ENCODE measurements around the gene NYNRIN.

Gene NYNRIN

DNA sequence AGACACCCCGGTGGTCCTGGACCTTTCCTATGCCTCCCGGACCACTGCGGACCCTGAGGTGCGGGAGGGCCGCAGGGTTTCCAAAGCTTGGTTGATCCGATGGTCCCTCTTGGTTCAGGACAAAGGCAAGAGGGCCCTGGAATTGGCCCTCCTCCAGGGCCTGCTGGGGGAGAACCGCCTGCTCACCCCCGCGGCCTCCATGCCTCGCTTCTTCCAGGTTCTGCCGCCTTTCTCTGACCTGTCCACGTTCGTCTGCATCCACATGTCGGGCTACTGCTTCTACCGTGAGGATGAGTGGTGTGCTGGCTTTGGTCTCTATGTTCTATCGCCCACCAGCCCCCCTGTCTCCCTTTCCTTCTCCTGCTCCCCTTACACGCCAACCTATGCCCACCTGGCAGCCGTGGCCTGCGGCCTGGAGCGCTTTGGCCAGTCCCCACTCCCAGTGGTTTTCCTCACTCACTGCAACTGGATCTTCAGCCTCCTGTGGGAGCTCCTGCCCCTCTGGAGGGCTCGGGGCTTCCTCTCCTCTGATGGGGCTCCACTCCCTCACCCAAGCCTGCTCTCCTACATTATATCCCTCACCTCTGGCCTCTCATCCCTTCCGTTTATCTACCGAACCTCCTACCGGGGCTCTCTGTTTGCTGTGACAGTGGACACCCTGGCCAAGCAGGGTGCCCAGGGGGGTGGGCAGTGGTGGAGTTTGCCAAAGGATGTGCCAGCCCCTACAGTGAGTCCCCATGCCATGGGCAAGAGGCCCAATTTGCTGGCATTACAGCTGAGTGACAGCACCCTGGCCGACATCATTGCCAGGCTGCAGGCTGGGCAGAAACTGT lies 16.8 kb downstream of the NYNRIN start:
- DNase-seq (ENCODE audit: low spot score): no peak

DNA sequence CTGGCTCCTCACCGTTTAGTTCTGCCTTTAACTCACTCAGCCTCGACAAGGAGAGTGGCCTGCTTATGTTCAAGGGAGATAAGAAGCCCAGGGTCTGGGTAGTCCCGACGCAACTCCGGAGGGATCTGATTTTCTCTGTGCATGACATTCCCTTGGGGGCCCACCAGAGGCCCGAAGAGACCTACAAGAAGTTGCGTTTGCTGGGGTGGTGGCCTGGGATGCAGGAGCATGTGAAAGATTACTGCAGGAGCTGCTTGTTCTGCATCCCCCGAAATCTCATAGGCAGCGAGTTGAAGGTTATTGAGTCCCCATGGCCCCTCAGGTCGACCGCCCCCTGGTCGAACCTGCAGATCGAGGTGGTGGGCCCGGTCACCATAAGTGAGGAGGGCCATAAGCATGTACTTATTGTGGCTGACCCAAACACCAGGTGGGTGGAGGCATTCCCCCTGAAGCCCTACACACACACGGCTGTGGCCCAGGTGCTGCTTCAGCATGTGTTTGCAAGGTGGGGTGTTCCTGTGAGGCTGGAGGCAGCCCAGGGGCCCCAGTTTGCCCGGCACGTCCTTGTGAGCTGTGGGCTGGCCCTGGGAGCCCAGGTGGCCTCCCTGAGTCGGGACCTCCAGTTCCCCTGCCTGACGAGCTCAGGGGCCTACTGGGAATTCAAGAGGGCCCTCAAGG lies 17.6 kb downstream of the NYNRIN start:
- DNase-seq (ENCODE audit: low spot score): no peak

DNA sequence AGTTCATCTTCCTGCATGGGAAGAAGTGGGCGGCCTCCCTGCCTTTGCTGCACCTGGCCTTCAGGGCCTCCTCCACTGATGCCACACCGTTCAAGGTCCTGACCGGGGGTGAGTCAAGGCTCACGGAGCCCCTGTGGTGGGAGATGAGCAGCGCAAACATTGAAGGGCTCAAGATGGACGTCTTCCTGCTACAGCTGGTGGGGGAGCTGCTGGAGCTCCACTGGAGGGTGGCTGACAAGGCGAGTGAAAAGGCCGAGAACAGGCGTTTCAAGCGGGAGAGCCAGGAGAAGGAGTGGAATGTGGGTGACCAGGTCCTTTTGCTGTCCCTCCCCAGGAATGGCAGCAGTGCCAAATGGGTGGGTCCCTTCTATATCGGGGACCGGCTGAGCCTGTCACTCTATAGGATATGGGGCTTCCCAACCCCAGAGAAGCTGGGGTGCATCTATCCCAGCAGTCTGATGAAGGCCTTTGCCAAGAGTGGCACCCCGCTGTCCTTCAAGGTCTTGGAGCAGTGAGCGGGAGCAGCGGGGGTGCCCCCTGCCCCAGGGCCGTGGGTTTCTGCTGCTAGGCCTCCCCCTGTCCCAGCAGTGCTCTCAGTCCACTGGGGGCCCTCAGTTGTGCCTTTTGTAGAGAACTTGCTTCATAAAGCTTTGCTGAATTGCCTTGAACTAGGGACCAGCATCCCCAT lies 18.3 kb downstream of the NYNRIN start:
- DNase-seq (ENCODE audit: low spot score): no peak

DNA sequence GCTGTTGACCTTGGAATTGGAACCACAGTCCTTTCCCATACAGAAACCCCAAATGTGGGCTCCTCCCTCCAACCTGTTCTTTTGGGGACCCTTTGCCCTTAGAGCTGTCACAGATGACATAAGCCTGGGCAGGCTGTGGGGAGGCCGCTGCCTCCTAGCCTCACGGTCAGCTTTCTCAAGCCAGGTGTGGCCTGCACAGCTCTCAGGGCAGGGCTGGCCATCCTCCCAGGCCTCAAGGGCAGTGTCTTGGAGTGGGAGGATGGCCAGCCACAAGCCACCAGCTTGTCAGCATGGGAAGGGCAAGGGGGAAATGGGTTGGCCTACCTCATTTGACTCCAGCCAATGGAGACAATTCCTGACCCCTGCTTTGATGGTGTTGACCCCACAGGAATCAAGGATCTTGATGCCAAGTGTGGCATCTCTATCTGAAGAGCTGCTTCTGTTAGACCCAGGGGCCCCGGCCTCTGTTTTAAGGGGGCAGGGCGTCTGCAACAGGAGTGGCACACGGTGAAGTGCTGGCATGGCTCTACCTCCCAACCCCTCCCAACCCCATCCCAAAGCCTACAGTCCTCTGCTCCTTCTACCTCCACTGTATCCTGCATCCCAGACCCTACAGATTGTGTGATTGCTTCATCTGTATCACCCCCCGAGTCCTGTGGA lies 19.2 kb downstream of the NYNRIN start:
- no peak for DNase-seq (ENCODE audit: low spot score)

DNA sequence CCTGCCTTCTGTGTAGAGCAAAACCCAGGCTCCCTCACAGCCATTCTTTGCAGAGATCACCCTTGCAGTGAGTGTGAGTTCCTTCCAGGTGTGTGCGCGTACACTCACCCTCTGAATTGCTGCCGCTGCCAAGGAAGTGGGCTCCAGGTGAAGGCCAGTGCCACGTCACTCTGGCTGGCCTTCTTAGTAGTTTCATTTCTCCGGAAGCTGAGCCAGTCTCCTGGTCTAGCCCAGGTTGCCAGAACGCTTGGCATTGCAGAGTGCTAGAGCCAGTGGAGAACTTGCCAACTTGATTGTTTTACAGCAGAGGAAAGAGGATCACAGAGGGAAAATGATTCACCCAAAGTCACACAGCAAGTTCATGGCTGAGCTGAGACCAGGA lies 19.7 kb downstream of the NYNRIN start:
- peak; percentile 63 for DNase-seq (ENCODE audit: low spot score)

DNA sequence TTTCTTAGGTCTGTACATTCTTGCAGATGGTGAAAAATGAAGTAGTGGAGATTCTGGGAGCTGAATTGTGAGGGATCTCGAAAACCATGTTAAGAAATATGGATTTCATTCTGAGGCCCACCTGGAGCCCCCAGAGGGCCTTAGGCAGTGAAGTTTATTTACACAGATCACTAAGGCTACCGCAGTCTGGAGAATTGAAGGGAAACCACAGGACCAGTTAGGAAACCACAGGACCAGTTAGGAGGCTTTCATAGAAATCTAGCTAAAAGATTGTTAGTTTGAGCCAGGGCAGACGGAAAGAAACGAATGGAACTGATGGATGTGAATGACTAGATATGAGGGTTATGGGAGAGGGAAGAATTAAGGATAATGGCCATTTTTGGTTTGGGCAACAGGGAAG lies 23.5 kb downstream of the NYNRIN start:
- no peak for DNase-seq (ENCODE audit: low spot score)

DNA sequence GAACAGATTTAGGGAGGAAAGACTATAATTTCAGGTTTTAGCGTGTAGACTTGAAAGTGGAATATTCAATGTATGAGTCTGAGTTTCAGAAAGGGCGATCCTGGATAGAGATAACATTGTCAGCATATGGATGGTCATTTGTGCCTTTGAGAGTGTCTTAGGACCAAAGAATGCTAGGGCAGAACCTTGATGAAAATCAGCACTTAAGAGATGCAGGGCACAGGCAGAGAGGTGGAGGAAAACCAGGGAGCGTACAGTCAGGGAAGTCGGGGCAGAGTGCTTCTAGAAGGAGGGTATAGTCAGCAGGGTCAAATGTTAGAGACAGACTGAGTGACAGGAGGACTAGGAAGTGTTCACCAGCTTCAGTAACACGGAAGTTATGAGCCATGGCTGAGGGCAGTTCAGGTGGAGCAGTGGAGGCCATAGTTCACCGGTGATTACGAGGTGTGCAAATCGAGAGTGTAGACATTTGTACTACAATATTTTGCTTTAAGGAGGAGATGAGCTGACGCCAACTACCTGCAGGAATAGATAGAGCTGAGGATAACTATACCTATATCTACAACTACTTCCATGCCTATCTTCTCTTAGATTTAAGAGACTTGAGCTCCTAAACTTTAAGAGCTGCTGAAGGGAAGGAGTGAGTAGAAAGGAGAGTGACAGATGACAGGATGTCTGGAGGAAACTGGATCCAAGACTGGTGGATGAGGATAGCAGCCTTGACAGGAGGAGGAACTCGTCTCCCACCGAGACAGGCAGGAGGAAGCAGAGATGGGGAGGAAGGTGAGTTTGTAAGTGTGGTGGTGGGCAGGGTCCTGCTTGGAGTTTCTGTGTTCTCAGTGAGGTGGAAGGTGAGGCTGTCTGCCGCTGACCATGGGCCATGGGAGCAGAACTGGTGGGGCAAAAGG lies 24.1 kb downstream of the NYNRIN start:
- no peak for DNase-seq (ENCODE audit: low spot score)

DNA sequence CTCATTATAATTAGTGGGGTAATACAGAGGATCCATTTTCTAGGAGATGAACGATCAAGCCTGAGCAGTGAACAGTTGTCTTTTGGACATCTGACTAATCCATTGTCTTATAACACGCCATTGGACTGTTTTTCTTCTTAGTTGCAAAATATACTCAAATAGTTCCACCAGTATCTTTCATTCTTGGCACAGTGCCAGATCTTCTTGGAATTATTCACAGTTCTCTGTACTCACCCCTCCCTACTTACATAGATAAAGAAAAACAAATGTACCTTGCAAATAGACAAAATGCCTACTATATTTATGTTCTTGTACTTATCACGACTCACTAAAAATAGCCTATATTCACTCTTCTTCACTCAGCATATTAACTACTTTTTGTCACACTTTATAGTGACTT lies 26.9 kb downstream of the NYNRIN start:
- DNase-seq (ENCODE audit: low spot score): peak; percentile 59

DNA sequence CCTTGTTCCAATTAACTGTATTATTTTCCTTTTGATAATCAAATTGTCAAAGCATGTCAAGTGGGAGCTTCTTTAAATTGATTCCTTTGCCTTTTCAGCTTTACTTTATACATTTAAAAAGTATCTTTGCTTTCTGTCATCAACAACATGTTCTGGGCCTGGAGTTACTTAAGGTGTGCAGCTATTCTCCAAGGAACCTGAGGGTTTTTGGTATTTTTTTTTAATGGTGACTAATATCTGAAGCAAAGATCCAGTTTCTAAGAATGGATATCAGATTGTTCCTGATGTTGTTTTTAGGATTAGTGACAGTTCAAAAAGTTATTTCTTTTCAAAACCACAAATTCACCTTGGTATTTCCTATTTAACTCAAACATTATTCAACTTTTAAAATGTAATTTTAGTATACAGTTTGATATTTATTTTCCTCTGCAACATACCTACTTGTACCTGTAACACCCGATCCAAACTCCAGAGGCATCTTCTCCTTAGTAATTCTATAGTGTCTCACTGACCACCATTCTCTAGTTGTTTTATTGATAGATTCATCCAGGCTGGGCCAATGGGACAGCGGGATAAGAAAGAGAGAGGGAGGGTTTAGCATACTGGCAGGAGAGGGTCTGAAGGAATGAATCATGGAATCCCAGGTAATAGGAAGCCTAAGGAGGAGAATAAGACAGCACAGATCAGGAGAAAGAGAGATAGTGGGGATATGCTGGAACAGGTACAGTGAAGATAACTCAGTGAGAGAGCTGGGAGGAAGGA lies 27.5 kb downstream of the NYNRIN start:
- no peak for DNase-seq (ENCODE audit: low spot score)

DNA sequence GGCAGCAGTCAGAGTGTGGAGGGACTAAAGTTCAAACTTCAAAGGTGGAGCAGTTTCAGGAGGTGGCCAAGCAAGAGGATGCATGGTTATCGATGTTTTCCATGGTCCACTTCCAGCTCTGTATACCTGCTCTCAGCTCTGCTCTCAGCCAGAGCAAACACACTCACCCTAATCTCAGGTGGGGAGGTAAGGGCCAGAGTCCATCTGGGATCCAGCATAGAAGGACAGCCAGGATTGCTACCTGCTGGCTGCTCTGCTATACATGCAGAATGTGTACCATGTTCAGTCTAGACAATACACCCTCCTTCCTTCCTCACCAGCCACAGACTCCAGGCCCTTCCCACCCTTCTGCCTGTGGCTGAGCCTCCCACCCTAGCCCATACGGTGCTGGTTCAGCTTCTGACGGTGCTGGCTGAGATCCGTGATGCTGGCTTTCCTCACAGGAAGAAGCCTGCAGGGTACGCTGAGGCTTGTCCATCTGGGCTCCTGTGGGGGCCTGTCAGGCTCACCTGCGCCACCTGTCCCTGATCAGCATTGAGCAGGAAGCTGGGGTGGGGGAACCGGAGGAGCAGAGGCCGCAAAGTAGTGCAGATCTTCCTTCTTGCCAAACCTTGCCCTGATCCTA lies 28.2 kb downstream of the NYNRIN start:
- DNase-seq (ENCODE audit: low spot score): peak; percentile 97

DNA sequence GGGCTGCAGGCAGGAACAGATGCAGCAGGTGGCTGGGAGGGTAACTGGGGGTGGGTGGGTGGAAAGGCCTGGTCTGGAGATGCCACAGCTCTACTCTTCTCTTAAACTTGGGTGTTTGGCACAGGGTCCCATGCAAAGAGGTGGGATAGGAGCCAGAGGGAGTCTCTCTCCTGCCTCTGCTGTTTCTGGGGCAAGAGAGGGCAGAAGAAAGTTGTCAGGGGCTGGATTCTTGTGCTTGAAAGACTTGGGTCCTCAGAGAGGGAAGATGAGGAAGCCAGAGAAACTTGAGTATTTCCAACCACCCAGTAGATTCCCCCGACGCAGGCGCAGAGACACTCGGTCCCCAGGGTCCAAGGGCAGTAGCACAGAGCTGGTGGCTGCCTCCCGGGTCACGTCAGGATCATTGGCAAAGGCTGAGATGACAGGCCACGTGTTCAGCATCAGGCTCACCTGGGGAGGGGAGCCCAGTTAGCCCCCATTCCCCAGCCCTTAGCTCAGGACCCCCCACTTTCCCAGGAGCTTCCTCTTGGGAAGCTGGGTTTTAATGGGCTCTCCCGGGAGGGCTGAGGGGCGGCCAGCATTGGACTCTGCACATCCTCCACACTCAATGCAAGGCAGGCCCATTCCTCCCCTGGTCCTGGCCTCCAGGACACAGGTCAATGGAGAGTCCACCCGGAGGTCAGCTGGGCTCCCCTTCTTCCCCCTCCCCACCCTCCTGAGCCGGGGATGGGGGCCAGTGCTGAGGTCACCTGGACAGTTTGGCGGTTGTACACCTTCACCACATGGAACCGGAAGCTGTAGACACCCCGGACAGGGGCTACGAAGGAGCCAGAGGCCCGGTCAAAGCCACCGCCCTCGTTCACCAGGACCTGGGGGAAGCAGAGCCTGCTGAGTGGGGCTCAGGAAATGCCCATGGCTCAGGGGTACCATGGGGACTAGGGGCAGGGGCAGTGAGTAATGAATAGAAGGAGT lies 29.0 kb downstream of the NYNRIN start:
- no peak for DNase-seq (ENCODE audit: low spot score)

DNA sequence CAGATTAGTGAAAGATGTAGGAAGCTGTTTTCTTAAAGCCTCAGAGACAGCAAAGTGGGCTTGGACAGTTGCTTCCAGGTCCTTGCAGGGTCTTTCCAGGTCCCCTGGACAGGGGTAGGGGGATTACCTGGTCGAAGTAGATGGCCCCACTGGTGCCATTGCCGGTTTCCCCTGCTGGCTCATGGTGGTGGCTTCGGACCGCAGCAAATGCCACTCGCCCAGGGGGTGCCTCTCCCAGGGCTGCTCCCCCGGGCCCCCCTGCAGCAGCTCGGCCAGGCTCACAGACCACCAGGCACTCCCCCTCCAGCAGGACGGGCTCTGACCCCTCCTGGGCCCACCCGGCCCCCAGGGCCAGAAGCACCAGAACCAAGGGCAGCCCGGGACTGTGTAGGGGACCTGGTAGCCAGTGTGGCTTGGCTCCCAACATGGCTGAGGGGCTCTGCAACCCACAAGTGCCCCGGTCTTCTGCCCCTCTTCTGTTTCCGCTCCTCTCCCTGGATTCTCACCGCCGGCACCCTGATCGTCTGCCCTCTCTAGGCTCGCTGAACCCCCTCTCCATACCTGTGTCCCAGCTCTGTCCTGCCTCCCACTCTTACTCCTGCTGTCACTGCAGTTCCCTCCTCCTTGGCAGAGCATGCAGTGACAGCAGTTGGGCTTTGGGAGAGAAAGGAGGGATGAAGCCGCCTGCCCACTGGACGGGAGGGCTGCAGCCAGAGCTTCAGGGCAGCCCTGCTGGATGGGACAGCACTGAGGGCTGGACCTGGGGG lies 30.0 kb downstream of the NYNRIN start:
- peak; percentile 90 for DNase-seq (ENCODE audit: low spot score)

DNA sequence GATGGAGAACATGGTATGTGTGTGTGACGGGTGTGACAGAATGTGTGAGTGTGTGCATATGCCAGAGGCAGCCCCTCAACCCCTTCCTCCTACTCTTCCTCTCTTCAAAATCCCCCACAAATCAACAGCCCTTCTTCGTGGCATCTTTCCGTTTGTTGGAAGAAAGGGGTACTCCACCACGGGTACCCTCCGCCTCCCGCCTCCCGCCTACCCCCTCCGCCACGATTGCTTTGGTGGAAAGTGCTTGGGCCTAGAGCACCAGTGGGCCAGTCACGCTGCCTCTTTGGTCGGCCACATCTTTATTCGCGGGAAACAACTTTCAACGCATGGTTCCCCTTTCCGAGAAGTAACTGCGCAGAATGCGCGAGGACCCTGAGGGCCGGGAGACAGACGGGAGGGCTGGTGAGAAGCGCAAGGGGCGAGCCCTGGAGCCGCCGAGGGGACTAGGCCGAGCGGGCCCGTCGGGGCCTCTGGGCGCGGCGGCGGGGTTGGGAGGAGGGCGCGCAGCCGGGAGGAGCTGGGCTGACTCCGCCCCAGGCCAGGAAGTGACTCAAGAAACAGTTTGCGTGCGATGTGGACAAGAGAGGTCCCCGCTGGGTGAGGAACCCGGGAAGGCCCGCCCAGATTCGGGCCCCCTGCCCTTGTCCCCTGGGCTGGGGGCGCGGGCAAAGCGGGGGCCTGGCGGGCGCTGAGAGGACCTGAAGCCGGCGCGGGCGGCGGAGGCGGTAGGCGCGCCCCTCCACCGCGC lies 30.8 kb downstream of the NYNRIN start, which contains the start of the genes CBLN3 and KHNYN:
Gene CBLN3 (minus strand): TSS at position 274 of the 748 bp plus-strand sequence. CDS start 614 bp downstream, outside the sequence.
Gene KHNYN (plus strand): TSS at position 560 of the 748 bp plus-strand sequence. CDS start 777 bp downstream, outside the sequence.
- DNase-seq (ENCODE audit: low spot score): peak; percentile 90

DNA sequence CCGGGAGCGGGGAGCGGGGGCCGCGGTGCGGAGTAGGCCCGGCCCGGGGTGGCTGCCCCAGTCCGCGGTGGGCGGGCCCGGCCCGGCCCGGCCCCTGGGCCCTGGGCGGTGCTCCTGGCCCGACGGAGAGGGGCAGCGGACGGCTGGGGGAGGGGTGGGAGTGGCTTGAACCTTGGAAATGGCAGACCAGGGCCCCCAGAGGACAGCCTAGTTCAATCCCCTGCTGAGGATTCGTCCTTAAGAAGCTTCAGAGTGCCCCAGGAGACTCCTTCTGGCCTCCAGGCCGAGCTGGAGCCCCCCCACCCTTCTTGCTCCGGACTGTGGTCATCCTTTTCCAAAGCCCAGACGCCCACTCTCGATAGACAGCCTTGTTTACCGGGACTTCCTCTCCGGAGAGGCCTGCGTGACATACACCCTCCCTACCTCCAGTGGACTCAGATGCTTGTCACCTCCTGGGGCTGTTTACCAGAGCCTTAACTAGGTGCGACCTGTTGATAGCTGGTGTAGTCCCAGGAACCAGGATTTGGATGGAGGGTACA lies 31.4 kb downstream of the NYNRIN start:
- DNase-seq (ENCODE audit: low spot score): peak; percentile 53

DNA sequence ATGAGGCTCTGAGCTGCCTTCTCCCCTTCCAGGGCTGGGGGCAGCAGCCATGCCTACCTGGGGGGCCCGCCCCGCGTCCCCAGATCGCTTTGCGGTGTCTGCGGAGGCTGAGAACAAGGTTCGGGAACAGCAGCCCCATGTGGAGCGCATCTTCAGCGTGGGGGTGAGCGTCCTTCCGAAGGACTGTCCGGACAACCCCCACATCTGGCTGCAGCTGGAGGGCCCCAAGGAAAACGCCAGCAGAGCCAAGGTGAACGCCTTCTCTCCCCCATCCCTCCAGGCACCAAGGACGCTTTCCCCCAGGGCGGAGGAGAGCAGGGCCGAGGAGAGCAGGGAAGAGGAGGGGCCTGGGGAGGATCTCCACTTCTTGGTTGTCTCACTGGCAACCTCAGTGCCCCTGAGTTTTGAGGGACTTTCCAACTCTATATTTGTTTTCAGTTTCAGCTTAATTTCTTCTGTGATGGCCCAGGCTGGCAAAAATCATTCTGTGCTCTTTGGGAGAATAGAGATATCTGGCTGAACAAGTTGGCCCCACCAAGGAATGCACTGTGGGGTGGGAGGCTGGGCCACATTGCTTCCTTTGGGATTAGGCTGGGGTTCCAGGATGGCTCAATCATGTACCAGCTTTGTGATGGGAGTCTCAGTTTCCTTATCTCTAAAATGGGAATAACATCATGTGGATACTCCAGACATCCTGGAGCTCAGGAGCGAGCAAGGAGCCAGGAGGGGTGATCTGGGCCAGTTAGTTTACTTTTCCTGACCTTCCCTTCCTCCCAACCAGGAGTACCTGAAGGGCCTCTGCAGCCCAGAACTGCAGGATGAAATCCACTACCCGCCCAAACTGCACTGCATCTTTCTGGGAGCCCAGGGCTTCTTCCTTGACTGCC lies 32.1 kb downstream of the NYNRIN start:
- peak; percentile 36 for DNase-seq (ENCODE audit: low spot score)
